GM11168 (cell line): ENCODE measurements around the gene MYO3B.
"Not testable (repeated sequence)": the region's sequence is repeated elsewhere in the genome, so short reads cannot be mapped to it uniquely, and the experiment has no call there.

Source experiments
- in situ Hi-C: fragments of 300-500 bp; cut with MboI; formaldehyde crosslinking; loops from one replicate; pipeline ENCODE4 v1.12.0; 2022; ENCODE audit warnings: low sequenced_read_pairs; ENCODE audit not compliant: unreplicated experiment

Gene MYO3B

DNA sequence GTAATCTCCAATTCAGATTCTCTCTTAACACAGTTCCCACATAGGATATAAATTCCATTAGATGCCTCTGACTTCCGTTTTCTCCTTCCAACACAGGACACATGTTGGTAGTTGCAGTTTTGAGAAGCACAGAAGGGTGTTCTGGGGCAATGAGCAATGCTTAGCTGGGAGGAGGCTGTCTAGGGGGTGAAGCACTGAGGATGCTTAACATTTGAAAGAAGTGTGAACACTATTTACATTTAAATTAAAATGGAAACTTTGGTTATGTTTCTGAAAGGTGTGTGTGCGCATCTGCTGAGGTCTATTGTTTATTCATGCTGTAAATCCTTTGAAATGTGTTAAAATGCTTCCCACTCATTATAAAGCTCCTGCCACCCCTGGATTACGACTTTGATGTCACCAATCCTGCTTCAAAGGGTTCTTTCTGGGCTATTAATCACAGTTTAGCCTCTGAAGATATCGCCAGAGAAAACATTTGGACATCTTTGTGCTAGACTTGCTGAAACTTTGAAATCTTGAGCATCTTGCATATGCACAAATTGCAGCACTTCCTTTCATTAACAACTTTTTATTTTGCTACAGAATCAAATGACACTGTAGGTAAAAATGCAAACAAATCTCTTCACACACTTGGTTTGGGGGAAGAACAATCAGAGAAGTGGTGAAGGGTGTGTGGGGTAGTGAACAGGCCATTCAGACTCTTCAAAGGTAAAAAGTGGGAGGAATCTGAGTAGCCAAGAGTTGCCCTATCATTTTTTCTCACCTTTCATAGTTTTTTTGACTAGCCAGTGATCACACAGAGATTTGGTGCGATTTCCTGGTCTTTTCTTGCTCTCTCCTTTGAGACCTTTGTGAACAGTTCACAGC is 258.4 kb downstream of the MYO3B start:
- in situ Hi-C loops: no loop called here

DNA sequence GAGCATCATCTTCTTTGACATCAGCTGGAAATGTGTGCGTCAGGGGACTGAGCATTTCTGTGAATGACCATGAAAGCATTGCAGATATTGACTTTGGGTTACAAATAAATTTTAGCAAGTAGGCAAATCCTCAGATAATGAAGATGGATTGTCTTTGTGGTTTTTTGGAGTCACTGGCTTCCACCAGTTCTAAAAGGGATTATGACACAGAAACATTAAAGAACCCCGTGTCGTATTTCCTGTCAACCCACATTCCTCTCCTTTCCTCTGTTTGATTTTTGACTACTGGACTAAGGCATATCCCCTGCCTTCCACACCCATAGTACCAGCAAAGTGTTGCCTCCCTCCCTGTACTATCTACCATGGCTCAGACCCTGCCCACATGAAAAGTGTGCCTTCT is 268.1 kb downstream of the MYO3B start:
- in situ Hi-C loops: no loop called here

DNA sequence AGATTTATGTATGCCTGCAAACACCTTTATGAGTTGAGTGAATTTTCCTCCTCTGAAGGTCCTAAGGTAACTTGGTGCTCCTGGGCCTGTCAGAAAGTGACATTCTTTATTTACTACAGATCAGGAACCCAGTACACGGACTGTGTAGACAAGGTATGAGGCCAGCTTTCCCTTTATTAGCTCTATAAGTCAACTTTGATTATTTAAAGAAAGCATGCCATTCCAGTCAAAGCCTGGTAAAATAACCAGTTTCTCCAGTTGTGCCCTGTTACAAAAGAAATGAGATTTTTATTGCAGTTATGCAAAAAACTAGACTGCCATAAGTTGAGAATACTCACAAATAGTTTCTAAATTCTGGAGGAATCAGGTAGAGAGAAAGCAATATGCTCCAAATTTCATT is 271.1 kb downstream of the MYO3B start:
- in situ Hi-C loops: no loop called here

DNA sequence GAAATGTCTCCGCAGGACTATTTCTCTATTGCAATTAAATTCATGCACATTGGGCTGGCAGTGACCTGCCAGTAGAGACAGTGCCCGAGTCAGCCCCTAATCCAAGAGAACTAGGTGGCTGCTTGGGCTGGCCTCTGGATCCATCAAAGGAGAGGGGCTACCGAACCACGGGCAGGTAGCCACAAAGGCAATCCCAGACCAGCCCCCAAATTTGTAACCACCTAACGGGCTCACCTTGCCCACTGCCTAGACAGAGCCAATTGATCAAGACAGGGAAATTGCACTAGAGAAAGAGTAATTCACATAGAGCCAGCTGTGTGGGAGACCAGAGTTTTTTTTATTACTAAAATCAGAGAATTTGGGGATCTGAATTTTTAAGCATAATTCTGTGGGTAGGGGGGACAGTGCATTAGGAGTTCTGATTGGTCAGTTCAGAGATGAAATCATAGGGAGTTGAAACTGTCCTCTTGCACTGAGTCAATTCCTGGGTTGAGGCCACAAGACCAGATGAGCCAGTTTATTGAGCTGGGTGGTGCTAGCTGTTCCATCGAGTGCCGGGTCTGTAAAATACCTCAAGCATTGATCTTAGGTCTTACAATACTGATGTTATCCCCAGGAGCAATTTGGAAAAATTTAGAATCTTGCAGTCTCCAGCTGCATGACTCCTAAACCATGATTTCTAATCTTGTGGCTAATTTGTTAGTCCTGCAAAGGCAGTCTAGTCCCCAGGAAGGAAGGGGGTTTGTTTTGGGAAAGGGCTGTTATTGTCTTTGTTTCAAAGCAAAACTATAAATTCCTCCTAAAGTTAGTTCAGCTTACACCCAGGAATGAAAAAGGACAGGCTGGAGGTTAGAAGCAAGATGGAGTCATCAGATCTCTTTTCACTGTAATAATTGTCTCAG is 276.8 kb downstream of the MYO3B start:
- in situ Hi-C loops: no loop called here

DNA sequence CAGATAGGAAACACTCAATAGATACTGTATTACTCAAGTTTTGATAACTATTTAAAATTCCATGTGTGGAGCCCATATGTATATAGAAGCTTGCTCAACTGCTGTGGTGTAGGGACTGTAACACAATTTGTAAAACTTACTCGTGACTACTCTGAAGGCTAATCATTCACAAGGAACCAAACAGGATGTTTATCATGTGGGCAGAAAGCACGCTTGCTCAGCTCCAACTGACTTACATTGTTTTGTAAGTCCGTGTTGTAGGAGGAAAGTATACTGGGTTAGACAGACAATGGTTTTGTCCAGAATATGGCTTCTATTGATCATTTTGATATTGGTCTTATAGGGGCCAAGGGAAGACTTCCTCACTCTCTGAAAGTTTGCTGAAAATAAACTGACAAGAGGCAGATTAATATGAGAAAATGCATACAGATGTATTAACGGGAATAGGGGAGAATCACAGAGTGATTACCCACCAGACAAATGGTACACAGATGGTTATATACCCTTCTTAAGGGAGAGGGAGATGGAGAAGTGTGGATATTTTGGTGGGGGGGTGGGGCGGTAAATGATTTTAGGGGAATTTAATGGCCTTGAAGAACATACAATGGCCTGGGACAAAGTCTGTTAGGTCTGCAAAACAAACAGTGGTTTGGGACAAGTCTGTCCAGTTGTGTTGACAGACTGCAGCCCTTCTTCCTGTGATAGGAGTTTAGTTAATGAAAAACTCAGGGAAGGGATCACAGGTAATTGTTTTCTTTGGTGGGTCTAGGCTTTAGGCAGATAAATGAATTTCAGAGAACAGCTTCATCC is 277.9 kb downstream of the MYO3B start:
- in situ Hi-C loops: no loop called here

DNA sequence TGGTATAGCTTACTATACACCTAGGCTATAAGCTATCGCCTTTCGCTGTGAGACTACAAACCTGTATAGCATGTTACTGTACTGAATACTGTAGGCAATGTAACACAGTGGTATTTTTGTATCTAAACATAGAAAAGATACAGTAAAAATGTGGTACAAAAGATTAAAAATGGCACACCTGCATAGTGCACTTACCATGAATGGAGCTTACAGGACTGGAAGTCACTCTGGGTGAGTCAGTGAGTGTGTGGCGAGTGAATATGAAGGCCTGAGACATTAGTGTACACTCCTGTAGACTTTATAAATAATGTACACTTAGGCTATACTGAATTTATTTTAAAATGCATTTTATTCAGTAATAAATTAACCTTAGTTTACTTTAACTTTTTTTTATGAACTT is 279.0 kb downstream of the MYO3B start:
- in situ Hi-C loops: no loop called here

DNA sequence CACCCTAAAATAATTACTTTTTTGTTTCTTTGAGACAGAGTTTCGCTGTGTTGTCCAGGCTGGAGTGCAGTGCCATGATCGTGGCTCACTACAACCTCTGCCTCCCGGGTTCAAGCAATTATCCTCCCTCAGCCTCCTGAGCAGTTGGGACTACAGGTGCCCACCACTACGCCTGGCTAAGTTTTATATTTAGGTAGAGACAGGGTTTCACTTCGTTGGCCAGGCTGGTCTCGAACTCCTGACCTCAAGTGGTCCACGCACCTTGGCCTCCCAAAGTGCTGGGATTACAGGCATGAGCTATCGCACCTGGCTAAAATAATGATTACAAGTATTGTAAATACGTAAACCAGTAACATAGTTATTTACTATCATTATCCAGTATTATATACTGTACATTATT is 279.8 kb downstream of the MYO3B start:
- in situ Hi-C loops: no loop called here

DNA sequence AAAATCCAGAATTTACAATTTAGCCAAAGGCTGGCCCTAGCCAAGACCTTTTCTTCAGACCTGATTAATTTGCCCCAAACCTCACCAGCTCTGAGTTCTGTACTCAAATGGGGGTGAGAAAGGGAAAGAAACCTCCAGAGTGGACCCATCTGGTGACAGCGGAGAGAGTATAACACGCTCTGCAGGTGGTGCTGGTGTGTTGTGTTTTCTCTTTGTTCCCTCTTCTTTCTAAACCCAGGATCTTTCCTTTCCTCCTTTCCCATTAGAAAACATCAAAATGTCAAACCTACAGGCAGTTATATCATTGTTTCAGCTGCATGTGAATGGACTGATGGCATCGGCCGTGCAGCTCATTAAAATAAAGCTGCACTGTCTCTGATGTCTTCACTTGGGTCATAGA is 283.9 kb downstream of the MYO3B start:
- in situ Hi-C loops: no loop called here

DNA sequence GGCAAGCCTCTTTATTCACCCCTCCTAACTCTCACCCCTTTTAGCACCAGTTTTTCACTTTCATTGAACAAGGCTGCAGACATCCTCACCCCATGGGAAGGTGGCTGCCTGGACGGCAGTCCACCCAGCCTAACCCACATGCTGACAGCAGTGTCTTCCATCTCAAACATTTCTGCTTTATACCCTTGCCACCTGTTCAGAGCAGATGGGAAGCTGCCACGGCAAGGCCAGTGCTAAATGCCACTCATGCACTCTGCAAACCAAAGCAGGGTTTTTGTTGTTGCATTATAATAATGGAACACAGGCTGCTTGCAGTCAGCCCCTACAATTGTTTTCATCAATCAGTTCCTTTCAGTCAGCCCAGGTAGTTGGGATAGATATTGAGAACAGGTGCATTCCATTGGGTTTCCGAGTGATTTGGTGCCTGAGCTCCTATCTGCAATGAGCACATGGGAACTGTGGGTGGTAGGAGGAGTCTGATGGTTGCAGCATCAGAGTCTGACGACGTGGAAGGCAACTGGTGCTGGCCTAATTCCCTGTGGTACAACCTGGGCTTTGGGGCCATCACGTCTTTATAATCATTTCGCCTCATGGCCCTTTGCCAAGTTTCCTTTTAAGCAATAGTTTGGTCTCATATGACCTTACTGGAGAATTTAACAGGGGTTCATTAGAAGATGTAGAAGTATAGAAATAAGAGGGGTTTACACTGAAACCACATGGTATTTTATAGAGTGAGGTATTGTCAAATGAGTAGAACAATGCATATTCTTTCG is 284.7 kb downstream of the MYO3B start:
- in situ Hi-C loops: no loop called here

DNA sequence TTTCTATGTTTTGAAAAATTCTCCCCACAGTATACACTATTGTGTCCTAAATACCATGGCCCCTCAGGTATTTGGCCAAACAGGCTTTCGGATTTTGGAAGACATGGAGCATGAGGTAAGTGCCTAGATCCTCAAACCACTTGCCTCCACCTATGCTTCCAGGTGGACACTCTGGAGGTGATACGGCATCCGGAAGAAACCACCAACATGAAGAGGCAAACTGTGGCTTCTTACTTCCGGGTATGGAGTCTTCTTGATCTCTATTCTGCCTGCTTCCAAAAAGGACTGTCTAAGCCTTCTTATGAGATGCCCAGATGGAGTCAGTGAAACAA is 285.2 kb downstream of the MYO3B start:
- in situ Hi-C loops: no loop called here

DNA sequence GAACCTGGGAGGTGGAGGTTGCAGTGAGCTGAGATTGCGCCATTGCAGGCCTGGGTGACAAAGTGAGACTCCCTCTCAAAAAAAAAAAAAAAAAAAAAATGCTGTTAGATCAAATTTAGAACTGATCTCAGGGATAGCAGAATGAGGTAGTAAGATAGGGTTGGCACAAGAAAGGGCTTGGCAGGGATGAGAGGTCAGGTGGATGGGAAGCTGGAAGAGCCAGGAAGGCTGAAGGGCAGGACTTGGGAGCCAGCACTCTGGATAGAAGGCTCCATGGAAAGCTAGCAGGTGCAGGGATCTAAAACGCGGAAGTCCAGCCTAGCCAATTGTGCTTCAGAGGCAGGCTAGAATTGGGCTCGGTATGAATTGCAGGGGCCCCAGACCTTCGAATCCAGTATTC is 286.3 kb downstream of the MYO3B start:
- in situ Hi-C loops: no loop called here

DNA sequence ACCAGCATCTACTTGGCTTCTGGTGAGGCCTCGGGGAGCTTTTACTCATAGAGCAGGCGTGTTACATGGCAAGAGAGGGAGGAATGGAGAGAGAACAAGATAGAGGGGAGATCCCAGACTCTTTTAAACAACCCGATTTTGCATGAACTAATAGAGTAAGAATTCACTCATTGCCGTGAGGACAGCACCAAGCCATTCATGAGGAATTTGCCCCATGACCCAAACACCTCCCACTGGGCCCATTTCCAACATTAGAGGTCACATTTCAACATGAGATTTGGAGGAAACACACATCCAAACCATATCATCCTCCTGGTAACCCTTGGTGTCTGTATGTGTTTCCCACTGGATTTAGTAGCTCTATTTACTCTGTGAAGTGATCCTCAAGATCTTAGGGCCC is 287.3 kb downstream of the MYO3B start:
- in situ Hi-C loops: no loop called here

DNA sequence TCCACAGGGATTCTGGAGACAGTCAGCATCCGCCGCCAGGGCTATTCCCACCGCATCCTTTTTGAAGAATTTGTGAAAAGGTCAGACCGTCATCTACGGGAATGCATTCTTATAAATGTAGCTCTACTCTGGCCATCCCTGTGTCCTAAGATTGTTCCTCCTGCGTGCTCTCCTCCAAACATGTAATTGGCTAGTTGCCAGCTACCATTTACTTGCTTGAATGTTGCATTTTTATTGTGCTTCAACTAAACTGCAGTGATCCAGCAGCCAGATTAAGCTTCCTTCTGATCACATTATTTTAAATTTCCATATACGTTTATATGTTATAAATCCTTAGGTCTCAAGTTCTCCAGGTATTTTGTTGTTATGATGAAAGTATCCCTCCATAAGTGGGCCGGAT is 288.7 kb downstream of the MYO3B start:
- in situ Hi-C loops: no loop called here

DNA sequence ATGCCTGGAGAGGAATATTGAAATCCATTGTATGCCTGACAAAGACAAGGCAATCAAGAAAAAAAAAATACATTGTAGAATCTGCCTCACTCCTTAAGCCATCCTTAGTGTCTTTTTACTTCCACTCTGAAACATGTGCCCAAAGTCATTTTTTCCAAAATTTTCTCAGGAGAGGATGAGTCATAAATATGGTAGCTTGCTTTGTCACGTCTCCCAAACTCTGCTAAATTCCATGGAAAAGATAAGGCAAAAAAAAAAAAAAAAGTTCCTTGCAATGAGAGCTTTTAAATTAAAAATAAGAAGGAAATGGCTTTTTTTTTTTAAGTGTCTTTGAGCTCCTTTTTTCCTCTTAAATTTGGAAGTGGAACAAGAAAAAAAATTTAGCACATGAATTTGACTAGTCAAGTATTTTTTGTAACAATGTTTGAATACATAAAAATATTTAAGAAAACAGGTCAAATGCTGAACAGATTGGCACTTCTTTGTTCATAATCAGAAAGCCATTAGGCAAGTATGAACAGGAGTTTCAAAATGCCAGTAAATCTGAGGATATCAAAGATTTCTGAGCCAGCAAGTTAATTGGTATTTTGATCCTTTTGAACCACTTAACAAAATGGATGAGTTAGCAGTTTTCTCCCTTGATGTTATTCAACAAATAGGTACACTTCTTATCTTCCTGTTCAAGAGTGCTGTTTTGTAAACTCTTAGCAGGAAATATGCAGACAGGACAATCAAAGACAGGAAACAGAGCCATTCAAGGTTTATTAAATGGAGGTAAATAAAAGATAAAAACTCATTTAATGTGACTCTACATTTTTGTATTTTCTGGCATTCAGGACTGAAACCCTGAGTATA is 289.8 kb downstream of the MYO3B start:
- in situ Hi-C loops: no loop called here

DNA sequence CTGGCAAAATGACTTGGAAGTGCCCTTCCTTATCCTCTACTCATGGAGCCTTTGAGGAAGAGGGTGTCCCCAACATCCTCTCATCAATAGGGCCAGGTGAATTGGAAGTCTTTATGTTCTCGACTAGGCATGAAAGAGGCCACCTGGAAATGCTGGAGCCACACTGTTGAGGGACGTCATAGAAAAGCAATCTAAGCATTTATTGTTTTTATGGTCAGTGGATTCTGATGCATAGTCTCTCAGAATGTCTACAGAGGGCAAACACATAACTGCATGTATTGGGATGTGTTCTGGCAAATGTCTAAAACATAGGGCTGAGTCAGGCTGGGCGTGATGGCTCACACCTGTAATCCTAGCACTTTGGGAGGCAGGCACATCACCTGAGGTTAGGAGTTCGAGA is 290.6 kb downstream of the MYO3B start:
- in situ Hi-C loops: no loop called here

DNA sequence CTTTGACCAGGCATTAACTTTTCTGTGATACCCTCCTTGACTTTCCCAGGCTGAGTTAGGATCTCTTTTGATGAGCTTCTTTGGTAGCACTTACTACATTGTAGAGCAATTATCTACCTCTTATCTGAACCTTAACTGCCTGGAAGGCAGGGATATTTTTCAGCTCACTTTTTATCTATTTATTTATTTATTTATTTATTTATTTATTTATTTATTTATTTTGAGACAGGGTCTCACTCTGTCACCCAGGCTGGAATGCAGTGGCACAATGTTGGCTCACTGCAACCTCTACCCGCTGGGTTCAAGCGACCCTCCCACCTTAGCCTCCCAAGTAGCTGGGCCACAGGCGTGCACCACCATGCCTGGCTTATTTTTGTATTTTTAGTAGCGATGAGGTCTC is 294.6 kb downstream of the MYO3B start:
- in situ Hi-C loops: not testable (repeated sequence)

DNA sequence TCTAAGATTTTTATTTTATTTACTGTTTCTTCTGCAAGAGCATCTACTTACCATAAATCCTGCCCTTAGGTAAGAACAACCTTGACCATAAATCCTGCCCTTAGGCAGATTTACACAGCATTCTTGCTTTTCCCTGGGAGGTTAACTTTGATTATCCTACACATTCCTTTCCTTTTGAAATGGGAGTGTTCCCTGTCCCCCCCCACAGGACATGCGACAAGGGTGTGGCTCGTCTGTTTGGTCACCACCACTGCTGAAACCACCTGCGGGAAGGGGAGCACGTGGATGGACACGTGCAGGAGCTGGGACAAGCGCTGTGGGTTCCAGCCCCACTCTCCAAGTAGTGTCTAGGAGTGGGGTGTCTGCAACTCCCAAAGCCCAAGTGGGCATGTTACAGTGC is 297.9 kb downstream of the MYO3B start:
- in situ Hi-C loops: no loop called here

DNA sequence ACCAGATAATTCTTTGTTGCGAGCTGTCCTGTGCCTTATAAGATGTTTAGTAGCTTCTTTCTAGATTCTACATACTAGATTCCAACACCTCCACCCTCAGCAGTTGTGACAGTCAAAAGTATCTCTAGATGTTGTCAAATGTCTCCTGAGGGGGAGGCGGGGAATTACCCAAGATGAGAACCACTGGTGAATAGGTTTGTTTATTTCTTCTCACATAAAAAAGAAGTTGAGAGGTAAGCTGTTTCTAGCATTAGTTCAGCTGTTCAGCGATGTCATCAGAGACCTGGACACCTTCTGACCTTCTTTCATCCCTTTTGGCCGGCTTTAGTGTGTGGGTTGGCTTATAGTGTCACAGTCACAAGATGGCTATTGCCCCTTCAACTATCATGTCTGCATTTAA is 299.7 kb downstream of the MYO3B start:
- in situ Hi-C loops: no loop called here

DNA sequence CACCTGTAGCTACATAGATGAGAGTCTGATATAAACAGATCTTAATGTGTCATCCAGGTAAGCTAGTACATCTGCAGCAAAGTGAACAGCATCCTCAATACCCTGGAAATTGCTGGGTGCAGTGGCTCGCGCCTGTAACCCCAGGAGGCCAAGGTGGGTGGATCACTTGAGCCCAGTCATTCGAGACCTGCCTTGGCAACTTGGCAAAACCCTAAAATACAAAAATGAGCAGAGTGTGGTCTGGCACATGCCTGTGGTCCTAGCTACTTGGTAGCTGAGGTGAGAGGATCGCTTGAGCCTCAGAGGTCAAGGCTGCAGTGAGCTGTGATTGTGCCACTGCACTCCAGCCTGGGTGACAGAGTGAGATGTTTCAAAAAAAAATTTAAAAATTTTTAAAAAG is 303.3 kb downstream of the MYO3B start:
- in situ Hi-C loops: no loop called here
